Activated CD8-positive, alpha-beta memory T cell treated with anti-CD3 and anti-CD28 coated beads for 48 hours (primary cell): ENCODE results near the gene ERO1B.
"Not testable (repeated sequence)": the region's sequence is repeated elsewhere in the genome, so short reads cannot be mapped to it uniquely, and the experiment has no call there.

ENCODE experiments used
- DNase-seq, 3 experiments: peaks; one replicate each; pipeline ENCODE4 v3.0.0-alpha.2; 2020; ENCODE audit warnings: low read depth in 2 of 3, low spot score in 2 of 3

ERO1B gene

GRCh38 chr1:236281654-236282424 lies at the start of gene ERO1B:
Gene ERO1B (minus strand): TSS chr1:236281958. CDS start chr1:236281783, 175 bp downstream.
- peak; percentile 75 to 89 (median 83) for DNase-seq

GRCh38 chr1:236331412-236331811 lies 49.7 kb upstream of the ERO1B start:
- DNase-seq, result not testable (repeated sequence)

GRCh38 chr1:236326432-236326831 lies 44.7 kb upstream of the ERO1B start:
- DNase-seq, result no peak

- DNase-seq, result no peak
Measured at GRCh38 chr1:236325567-236325966, 43.8 kb upstream of the ERO1B start.

GRCh38 chr1:236323819-236324411 lies 42.2 kb upstream of the ERO1B start:
- no peak for DNase-seq

GRCh38 chr1:236322566-236323409 lies 41.0 kb upstream of the ERO1B start:
- no peak for DNase-seq

GRCh38 chr1:236321101-236321500 lies 39.3 kb upstream of the ERO1B start:
- no peak for DNase-seq

- no peak for DNase-seq
Measured at GRCh38 chr1:236320671-236321070, 38.9 kb upstream of the ERO1B start.

- no peak for DNase-seq
Measured at GRCh38 chr1:236320214-236320613, 38.5 kb upstream of the ERO1B start.

GRCh38 chr1:236316437-236316836 lies 34.7 kb upstream of the ERO1B start:
- DNase-seq, result no peak

GRCh38 chr1:236315518-236315917 lies 33.8 kb upstream of the ERO1B start:
- no peak for DNase-seq

- no peak for DNase-seq
Measured at GRCh38 chr1:236315092-236315491, 33.3 kb upstream of the ERO1B start.

- not testable (repeated sequence) for DNase-seq
Measured at GRCh38 chr1:236314050-236314449, 32.3 kb upstream of the ERO1B start.

GRCh38 chr1:236313427-236313826 lies 31.7 kb upstream of the ERO1B start:
- no peak for DNase-seq

- DNase-seq, result no peak
Measured at GRCh38 chr1:236311040-236311439, 29.3 kb upstream of the ERO1B start.

GRCh38 chr1:236308827-236309226 lies 27.1 kb upstream of the ERO1B start:
- no peak for DNase-seq

- DNase-seq, result no peak
Measured at GRCh38 chr1:236307435-236307834, 25.7 kb upstream of the ERO1B start.

- DNase-seq, result no peak
Measured at GRCh38 chr1:236304682-236305081, 22.9 kb upstream of the ERO1B start.

- DNase-seq, result no peak
Measured at GRCh38 chr1:236303675-236304074, 21.9 kb upstream of the ERO1B start.

GRCh38 chr1:236302941-236303340 lies 21.2 kb upstream of the ERO1B start:
- DNase-seq, result no peak

- no peak for DNase-seq
Measured at GRCh38 chr1:236301958-236302335, 20.2 kb upstream of the ERO1B start.
